ENCODE data around the gene ZNF134.
A peak's percentile ranks its signal among the peaks of the same experiment; 100 is the strongest.

The ZNF134 gene

DNA sequence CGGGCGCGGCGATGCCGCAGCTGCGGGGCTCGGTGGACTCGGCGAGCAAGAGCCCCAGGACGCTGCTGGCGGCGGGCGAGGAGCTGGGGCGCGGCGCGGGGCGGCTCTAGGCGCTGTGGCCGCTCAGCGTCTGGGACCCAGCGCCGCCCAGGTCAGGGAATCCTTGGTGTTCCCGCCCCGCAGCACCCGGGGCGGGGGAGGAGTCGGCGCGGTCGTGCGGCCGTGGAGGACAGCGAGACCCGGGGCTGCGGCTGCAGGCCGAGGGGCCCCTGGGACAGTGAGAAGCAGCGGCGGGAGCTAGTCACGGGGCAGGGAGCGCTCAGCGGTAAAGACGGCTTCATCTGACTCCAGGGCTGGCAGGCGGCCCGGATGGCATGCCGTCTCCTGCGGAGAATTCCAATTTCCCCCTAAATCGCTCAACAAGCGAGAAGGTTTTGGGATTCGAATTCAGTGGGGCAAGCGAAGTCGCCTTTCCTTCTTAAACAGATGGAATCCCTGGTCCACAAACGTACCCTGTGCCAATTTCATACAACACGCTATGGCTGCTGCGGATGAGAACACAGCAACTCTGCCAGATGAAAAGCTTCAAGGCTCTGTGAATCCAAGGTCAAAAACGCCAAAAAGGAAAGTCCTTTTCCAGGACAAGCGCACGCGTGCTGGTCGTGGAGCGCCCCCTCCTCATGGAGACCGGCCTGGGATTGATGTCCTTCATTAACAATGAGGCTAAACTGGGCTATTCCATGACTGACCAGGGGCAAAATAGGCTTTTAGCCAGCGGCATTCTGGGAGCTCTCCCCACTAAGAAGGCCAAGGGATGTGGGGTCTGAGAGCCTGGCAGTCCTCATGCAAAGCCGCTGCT, 50.5 kb downstream of the ZNF134 start:
- DNase-seq: peak; percentile 29
- Mint-ChIP-seq H3K9me3 (peaks cover 10% of the 10 kb centered on the region), H3K36me3 (ENCODE audit: low read depth) (no peaks in the 10 kb centered on the region)

DNA sequence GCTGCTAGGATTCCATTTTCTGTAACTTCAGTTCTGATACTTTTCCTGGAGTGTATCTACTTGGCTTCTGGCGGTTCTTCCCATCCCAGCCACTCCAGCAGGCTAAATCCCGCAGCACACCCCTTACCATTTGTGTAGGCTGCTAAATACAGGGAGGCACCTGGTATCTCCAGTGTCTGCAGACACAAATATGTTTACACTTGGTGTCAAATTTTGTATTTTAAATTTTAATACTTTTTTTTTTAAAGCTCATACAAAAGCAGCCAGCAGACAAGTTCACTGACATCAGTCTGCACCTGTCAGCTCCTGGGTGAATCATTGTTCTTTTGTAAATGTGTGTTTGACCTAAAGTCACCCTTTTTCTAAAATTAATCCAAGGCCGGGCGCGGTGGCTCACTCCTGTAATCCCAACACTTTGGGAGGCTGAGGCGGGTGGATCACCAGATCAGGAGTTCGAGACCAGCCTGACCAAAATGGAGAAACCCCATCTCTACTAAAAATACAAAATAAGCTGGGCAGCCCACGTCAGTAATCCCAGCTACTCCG, 51.3 kb downstream of the ZNF134 start:
- no peak overlapping the region for H3K27ac Mint-ChIP-seq
- peaks cover 10% of the 10 kb centered on the region for H3K9me3 Mint-ChIP-seq
- no peak for DNase-seq
- peaks cover 59% of the 10 kb centered on the region for H3K27me3 Mint-ChIP-seq
- no peak overlapping the region for H3K4me3 Mint-ChIP-seq
- no peaks in the 10 kb centered on the region for H3K4me1 Mint-ChIP-seq (ENCODE audit: low read depth)
- H3K36me3 Mint-ChIP-seq (ENCODE audit: low read depth): no peaks in the 10 kb centered on the region

More for the DNA sequence above, 50.5 kb downstream of the ZNF134 start:
- peaks cover 58% of the 10 kb centered on the region for H3K27me3 Mint-ChIP-seq
- H3K27ac Mint-ChIP-seq: no peak overlapping the region
- no peaks in the 10 kb centered on the region for H3K4me1 Mint-ChIP-seq (ENCODE audit: low read depth)
- H3K4me3 Mint-ChIP-seq: peak overlapping the region; percentile 69

DNA sequence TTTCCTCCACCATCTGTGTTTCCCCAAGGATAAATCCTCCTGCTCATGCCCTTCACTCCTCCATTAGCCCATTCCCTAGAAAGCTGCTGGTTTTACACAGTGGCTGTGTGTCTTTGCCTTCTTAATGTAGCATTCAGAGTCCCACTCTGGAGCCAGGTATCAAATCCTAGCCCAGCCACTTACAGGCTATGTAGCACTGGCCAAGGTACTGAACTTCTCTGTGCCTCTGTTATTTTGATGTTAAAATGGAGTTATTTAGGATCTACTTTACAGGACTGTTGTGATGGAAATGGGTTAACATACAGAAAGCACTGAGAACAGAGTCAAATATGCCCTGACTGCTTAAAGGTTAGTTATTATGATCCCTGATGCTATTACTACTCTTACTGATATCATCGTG, 53.2 kb downstream of the ZNF134 start:
- Mint-ChIP-seq H3K4me1 (ENCODE audit: low read depth) (no peaks in the 10 kb centered on the region), H3K9me3 (peaks cover 13% of the 10 kb centered on the region), H3K4me3 (no peak overlapping the region), H3K27me3 (peaks cover 66% of the 10 kb centered on the region), H3K36me3 (ENCODE audit: low read depth) (no peaks in the 10 kb centered on the region), H3K27ac (no peak overlapping the region)
- DNase-seq: no peak

DNA sequence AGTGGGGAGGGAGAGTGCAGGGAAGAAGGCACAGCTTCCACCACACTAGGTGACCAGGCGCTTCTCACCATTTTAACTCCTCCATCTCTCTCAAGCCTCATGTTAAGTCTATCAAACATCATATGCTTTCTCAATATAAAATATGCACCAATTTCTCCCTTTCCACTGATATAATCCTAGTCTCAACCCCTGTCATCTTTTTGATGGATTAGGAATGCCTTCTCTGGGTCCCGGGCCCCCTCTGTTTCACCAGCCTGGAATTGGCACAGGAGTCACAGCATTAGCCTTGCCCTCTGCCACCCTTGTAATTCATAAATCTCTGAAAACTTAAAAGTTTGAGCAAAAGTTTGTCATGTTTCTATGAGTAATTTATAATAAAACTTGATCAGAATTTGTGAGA, 54.6 kb downstream of the ZNF134 start, which contains the start of gene ZSCAN4:
Gene ZSCAN4 (plus strand): TSS at position 301 of the 400 bp plus-strand sequence. CDS start 7,211 bp downstream, outside the sequence.
- Mint-ChIP-seq H3K27ac (no peak within 1 kb of the TSS), H3K4me1 (ENCODE audit: low read depth) (no peaks in the 10 kb centered on the region), H3K27me3 (peaks cover 59% of the 10 kb centered on the region), H3K36me3 (ENCODE audit: low read depth) (no peaks in the 10 kb centered on the region), H3K4me3 (no peak within 1 kb of the TSS), H3K9me3 (peaks cover 13% of the 10 kb centered on the region)
- no peak for DNase-seq

DNA sequence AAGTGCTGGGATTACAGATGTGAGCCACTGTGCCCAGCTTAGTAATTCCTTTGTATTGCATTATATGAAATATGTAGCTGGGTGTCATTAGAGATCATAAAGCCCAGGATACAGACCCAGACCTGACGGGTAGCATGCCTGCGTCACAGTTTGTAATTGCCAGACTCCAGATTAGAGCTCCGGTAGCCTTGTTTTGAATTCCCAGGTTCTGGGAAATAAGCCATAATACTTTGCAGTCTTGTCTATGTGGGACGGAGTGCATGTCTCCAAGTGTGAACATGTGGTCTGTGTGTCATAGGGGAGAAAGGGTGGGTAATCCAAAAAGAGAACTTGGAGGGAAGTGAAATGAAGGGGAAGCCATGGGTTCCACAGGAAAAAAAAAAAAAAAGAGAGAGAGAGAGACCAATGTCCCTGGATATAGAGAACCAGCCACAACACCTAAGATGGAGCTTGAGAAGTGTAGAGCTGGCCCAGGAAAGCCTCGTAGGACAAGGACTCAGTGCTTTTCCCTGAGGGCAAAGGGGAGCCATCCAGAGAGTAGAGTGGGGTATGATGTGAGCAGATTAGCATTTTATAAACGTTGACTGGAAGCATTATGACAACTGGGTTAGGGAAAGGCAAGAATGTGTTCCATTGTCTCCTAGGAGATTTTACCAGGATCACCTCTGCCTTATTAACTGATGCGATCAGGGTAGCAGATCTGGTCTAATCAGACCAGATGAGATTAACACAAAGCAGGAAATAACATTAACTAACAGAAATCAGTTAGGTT, 57.3 kb downstream of the ZNF134 start:
- Mint-ChIP-seq H3K36me3 (ENCODE audit: low read depth) (peaks cover 3% of the 10 kb centered on the region), H3K4me3 (no peak overlapping the region), H3K4me1 (ENCODE audit: low read depth) (no peaks in the 10 kb centered on the region), H3K9me3 (peaks cover 21% of the 10 kb centered on the region), H3K27ac (no peak overlapping the region), H3K27me3 (peaks cover 47% of the 10 kb centered on the region)
- no peak for DNase-seq

DNA sequence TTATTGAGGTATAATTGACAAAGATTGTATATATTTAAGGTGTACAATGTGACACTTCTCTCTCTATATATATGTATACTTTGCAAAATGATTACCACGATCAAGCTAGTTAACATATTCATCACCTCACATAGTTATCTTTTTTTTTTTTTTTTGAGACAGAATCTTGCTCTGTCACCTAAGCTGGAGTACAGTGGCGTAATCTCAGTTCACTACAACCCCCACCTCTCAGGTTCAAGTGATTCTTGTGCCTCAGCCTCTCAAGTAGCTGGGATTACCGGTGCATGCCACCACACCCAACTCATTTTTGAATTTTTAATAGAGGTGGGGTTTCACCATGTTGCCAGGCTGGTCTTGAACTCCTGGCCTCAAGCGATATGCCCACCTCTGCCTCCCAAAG, 58.4 kb downstream of the ZNF134 start:
- DNase-seq: no peak
- Mint-ChIP-seq H3K36me3 (ENCODE audit: low read depth) (peaks cover 3% of the 10 kb centered on the region), H3K27ac (no peak overlapping the region), H3K4me3 (no peak overlapping the region), H3K9me3 (peaks cover 23% of the 10 kb centered on the region), H3K4me1 (ENCODE audit: low read depth) (no peaks in the 10 kb centered on the region), H3K27me3 (peaks cover 46% of the 10 kb centered on the region)

All from activated T-cell treated with anti-CD3 and anti-CD28 coated beads, Interleukin-2, amount 50 U/mL, for 24 hours (primary cell).